ENCODE data around the gene UGT1A6.
"Not testable (repeated sequence)": the region's sequence is repeated elsewhere in the genome, so short reads cannot be mapped to it uniquely, and the experiment has no call there.

Gene UGT1A6

DNA sequence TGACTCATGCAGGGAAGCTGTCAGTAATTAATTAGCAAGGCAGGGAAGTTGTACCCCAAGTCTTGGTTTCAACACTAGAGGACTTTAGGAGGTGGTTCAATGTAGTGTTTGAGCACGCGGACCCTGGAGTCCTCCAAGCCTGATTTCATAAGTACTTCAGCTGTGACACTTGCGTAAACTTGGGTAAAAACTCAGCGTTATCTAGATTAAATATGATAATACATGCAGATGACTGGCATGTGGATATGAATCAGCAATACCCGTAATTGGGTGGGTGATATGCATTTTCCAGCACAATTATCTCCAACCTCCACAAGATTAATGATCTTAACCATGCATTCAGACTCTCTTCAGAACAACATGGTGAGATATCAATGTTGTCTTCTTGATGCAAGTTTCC is 5.8 kb upstream of the UGT1A6 start:
- no peak for DNase-seq (ENCODE audit: low read depth, low spot score)

- no peak for DNase-seq (ENCODE audit: low read depth, low spot score)
These were observed 4.3 kb upstream of the UGT1A6 start for GRCh38 chr2:233688341-233688740.

DNA sequence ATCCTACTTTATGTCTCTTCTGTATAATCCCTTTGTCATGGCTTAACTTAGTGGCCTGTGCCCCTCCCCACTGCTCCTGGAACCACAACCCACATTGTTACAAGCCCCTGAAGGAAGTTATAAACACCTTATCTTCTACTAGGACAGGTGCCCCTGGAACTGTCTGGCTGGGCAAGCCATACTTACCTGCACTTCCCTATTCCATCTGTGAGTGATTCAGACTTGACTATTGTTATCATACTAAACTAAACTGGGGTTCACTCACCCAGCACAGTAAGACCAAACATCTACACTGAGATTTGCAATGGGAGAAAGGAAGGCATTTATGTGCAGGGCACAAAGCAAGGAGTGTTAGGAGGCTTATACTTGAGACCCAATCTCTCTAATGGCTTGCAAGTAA is 3.7 kb upstream of the UGT1A6 start:
- no peak for DNase-seq (ENCODE audit: low read depth, low spot score)

DNA sequence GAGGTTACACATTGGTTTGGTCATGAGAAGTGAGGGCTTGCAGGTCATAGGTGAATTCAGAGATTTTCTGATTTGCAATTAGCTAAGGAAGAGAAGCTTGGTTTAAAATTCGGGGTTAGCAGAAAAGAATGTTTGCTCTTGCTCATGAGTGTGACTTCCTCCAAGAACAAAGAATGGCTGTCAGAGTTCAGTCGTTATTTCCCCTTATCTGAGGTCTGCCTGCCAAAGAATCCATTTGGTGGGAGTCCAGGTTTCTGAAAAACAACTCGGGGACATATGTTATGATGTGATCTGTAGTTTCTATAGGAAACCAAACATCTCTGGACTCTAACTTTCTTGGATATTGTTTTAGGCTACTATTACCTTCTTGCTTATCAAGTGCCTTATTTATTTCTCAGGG is 3.2 kb upstream of the UGT1A6 start:
- no peak for DNase-seq (ENCODE audit: low read depth, low spot score)

DNA sequence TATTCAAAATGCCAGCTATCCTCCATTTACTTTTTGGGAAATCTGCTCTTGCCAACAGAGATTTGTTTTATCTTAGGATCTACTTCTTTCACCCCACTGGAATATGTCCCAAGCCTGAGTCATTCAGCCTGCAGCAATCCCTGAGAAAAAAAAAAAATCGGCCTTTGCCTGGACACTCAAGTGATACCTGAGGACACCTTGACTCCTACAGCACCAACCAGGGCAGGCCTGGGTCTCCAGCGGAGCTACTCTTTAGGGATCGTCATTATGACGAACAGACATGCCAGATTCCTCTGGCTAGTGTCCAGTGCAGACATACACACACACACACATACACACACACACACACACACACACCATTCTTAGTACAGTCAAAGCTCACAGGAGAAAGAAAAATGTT is 2.2 kb upstream of the UGT1A6 start:
- no peak for DNase-seq (ENCODE audit: low read depth, low spot score)

DNA sequence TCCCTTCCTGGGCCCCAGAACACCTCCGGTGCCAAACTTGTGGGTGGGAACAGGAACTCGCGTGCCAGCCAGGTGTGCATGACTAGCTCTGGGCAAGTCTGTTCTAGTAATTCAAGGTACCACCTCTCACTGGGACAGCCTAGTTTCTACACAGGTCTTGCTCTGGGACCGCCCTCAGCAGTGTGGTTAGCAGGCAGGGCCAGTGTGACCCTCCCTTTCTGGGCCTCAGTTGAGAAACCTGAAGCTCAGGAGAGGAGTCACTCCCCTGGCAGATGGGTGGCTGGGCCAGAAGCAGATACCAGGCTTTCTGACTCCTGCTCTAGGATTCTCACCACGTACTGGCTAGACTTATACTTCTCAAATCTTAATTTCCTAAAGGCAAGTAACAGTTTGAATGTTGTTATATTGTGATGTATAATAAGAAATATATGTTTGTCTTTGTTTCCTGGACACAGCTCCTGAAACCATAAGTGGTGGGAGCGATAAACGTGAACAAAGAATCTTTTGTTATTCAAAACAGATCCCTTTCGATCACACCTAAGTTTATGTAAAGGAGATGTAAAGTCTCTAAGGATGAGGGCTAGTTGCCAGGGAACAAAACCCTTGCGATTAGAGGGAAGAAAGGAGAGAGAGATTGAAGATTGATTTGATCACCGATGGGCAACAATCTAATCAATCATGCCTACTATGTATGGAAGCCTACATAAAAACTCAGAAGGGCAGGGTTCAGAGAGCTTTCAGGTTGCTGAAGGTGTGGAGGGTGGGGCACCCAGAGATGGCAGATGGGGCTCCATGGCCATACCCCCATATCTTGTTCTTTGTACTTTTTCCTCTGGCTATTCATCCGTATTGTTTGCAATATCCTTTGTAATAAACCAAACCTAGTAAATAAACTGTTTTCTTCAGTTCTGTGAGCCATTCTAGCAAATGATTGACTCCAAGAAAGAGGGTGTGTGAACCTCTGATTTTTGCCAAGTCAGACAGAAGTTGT is 952 bp upstream of the UGT1A6 start:
- no peak for DNase-seq (ENCODE audit: low read depth, low spot score)

GRCh38 chr2:233693963-233694362 is 1.3 kb downstream of the UGT1A6 start:
- DNase-seq (ENCODE audit: low read depth, low spot score), result no peak

DNA sequence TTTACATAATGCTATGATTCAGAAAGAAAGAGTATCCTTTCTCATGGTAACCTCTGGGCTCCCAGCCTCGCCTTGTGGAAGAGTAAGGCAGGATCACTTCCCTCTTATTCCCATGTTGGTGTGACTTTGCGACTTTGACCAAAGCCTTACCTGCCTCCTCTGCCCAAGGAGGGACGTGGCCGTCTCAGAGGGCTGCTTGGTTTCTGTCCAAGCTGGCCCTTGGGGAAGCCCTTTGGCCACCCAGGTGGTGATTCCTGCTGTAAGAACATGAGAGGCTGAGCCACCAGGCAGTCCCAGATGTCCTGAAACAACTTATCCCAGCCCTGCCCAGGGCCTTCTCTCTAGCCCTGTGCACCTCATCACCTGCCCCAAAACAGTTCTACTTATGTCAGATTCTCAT is 6.0 kb downstream of the UGT1A6 start:
- DNase-seq (ENCODE audit: low read depth, low spot score), result no peak

DNA sequence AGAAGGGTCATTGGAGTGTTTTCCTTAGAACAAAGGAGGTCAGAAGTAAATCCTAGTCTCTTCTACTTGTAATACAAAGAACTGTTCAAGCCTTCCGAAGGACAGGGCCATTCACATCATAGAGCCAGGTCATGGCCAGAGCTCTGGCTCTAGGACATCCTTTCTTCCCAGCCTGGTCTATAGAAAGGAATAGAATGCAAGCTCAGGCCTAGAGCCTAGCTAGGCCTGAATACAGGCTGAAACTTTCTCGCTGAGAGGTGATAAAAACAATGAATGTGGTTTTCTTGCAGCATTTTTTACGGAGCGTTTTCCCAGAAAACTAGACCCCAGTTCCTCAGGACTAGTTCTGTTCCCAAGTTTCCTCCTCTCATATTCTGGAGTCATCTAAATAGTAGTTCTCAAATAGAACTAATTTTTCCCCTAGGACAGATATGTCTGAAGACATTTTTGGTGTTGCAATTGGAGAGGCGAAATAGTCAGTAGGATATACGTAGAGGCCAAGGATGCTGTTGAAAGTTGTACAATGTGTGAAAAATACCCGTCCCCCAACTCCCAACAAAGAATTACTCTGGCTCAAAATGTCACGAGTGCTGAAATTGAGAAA is 6.8 kb downstream of the UGT1A6 start:
- DNase-seq (ENCODE audit: low read depth, low spot score), result no peak

GRCh38 chr2:233700028-233700635 is 7.4 kb downstream of the UGT1A6 start:
- peak; percentile 31 for DNase-seq (ENCODE audit: low read depth, low spot score)

GRCh38 chr2:233700842-233701241 is 8.2 kb downstream of the UGT1A6 start:
- DNase-seq (ENCODE audit: low read depth, low spot score), result not testable (repeated sequence)

GRCh38 chr2:233702238-233702637 is 9.5 kb downstream of the UGT1A6 start:
- DNase-seq (ENCODE audit: low read depth, low spot score), result no peak

DNA sequence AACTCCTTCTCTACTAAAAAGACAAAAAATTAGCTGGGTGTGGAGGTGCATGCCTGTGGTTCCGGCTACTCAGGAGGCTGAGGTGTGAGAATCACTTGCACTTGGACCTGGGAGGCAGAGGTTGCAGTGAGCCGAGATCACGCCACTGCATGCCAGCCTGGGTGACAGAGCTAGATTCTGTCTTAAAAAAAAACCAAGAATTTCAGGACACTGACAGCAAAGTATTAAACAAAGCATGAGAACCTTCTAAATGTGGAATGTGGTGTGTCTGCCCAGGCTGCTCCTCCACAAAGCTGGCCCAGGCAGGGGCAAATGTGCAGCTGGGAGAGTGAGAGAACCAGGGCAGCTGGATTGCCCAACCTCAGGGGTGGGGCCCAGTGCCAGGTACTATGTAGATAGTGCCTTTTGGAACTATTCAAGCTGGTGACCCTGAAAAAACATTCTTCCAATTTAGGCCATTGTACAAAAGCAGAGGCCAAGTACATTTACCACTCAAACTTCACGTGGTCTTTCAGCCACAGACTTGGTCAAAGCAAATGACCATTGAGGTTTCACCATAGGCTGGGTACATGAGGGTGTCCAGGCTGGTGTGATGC is 13.3 kb downstream of the UGT1A6 start:
- DNase-seq (ENCODE audit: low read depth, low spot score), result no peak

DNA sequence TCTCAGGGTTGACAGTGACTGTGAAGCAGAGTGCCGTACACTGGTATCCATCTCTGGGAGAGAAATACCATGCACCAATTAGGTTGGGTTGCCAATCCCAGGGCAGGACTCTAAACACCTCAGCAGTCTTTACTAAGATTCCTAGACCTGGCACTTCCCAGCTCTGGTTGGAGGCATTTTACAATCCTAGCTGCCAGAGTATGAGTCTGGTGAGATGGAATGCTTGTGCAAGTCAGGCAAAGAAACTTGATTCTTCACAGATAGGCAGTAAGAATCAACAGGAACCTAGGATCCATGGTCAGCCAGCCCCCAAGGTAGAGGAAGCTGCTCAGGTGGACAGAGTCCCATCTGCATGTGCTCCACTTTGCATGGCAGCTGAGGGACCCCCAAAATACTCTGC is 14.0 kb downstream of the UGT1A6 start:
- DNase-seq (ENCODE audit: low read depth, low spot score), result no peak

DNA sequence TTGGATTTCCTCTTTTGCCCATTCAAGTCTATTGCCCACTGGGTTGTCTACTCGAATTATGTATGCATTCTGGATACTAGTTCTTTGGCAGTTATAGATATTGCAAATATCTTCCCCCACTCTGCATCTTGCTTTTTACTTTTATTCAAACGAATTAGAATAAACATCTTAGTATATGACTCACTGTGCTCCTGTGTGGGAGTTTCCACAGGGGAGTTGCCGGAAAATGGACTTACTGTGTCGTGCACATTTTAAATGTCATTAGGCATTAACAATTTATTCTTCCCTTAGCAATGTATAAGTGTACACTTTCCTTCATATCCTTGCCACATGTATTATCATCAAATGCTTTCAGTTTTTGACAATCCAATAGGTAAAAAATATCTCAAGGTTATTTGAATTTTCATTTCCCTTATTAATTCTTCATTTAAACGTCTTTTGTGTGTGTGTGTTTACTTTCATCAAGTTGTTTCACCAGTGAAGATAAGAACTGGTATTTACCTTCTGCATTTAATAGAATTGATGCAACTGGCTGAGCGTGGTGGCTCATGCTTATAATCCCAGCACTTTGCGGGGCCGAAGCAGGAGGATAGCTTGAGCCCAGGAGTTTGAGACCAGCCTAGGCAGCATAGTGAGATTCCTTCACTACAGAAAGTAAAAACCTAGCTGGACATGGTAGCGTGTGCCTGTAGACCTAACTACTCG is 15.4 kb downstream of the UGT1A6 start:
- no peak for DNase-seq (ENCODE audit: low read depth, low spot score)

- DNase-seq (ENCODE audit: low read depth, low spot score), result no peak
These were observed 16.3 kb downstream of the UGT1A6 start for GRCh38 chr2:233708942-233709341.

DNA sequence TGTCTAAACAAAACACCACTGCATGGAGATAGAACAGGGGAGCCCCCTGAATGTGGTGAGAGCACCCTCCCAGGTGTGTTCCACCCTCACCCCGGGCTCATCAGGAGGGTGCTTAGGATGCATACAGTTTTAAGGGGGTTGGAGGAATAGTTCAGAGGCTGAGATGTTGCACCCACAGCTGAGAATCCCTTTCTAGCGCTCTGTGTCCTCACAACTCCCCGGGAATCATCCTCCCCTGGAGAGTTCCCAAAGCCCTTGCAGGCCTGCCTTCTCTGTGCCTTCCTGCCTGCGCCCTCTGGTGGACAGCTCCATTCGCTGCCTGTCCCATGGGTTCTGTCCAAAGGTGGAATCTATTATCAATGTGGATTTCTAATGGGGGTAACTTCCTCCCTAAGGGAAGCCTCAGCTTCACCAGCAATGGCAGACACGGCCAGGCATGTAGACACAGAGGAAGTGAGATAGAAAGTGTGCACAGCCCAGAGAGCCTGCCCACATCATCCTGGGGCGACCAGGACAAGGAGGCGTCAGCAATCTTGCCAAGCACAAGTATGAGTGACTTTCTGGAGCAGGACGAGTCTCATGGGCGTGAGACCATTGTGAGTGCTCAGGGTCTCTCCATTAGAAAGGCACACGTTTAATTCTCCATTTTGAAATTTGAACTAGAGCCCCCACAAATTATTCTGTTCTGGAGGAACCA is 18.8 kb downstream of the UGT1A6 start:
- DNase-seq (ENCODE audit: low read depth, low spot score), result peak; percentile 75

DNA sequence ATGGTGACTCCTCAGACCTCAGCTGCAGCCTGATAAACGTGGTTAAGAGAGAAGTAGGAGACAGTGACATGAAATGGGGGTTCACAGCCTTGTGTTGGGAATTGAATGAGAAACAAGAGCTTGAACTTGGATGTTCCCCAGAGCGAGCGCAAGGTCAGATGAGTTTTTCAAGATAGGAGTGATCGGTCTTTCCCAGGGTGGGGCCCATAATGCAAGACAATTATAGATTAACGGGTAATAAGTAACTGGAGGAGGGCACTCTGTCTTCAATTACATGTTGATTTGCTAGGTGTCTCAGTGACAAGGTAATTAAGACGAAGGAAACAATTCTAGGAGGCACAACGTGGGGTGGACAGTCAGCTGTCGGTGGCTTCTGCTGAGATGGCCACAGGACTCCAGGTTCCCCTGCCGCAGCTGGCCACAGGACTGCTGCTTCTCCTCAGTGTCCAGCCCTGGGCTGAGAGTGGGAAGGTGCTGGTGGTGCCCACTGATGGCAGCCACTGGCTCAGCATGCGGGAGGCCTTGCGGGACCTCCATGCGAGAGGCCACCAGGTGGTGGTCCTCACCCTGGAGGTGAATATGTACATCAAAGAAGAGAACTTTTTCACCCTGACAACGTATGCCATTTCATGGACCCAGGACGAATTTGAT is 20.0 kb downstream of the UGT1A6 start, which contains the start of gene UGT1A5:
UGT1A5 (plus strand) TSS at position 297 of the 651 bp plus-strand sequence; CDS start at position 382, 85 bp downstream.
- DNase-seq (ENCODE audit: low read depth, low spot score), result no peak

DNA sequence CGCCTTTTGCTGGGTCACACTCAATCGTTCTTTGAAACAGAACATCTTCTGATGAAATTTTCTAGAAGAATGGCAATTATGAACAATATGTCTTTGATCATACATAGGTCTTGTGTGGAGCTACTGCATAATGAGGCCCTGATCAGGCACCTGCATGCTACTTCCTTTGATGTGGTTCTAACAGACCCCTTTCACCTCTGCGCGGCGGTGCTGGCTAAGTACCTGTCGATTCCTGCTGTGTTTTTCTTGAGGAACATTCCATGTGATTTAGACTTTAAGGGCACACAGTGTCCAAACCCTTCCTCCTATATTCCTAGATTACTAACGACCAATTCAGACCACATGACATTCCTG is 20.5 kb downstream of the UGT1A6 start:
- no peak for DNase-seq (ENCODE audit: low read depth, low spot score)

GRCh38 chr2:233714121-233714520 is 21.4 kb downstream of the UGT1A6 start:
- no peak for DNase-seq (ENCODE audit: low read depth, low spot score)

All from ELF-1 (cell line).